BE2C (cell line): ENCODE measurements around the gene ATP4B.
A peak's percentile ranks its signal among the peaks of the same experiment; 100 is the strongest.

Experiments used
- DNase-seq: peaks from one replicate; pipeline ENCODE4 v3.0.0-alpha.2; 2020
- H3K27me3 ChIP-seq: fragments of 250-450 bp; sonication (Bioruptor Pico); 2 replicates; pipeline ENCODE4 v1.5.1; 2020; ENCODE audit warnings: mild to moderate bottlenecking
- H3K36me3 ChIP-seq: fragments of 250-450 bp; sonication (Bioruptor Pico); 2 replicates; pipeline ENCODE4 v1.5.1; 2020; ENCODE audit warnings: mild to moderate bottlenecking
- H3K4me1 ChIP-seq: fragments of 250-450 bp; sonication (Bioruptor Pico); 2 replicates; pipeline ENCODE4 v1.5.1; 2020
- H3K4me3 ChIP-seq: 2 replicates; pipeline ENCODE4 v1.5.1; 2011; ENCODE audit warnings: low read depth, low read length
- H3K9me3 ChIP-seq: fragments of 250-450 bp; sonication (Bioruptor Pico); 2 replicates; pipeline ENCODE4 v1.5.1; 2020
- CTCF ChIP-seq: IDR thresholded peaks from 2 replicates; pipeline ENCODE4 v1.5.1; 2012; ENCODE audit warnings: mild to moderate bottlenecking, low read depth, low read length

The ATP4B gene

GRCh38 chr13:113654175-113654560, 3.8 kb downstream of the ATP4B start:
- Histone ChIP-seq H3K27me3 (no peaks in the 10 kb centered on the region), H3K4me1 (peaks cover 8% of the 10 kb centered on the region), H3K9me3 (no peaks in the 10 kb centered on the region), H3K4me3 (no peak overlapping the region), H3K36me3 (no peaks in the 10 kb centered on the region)
- TF ChIP-seq CTCF: no peak
- DNase-seq: peak; percentile 2

DNA sequence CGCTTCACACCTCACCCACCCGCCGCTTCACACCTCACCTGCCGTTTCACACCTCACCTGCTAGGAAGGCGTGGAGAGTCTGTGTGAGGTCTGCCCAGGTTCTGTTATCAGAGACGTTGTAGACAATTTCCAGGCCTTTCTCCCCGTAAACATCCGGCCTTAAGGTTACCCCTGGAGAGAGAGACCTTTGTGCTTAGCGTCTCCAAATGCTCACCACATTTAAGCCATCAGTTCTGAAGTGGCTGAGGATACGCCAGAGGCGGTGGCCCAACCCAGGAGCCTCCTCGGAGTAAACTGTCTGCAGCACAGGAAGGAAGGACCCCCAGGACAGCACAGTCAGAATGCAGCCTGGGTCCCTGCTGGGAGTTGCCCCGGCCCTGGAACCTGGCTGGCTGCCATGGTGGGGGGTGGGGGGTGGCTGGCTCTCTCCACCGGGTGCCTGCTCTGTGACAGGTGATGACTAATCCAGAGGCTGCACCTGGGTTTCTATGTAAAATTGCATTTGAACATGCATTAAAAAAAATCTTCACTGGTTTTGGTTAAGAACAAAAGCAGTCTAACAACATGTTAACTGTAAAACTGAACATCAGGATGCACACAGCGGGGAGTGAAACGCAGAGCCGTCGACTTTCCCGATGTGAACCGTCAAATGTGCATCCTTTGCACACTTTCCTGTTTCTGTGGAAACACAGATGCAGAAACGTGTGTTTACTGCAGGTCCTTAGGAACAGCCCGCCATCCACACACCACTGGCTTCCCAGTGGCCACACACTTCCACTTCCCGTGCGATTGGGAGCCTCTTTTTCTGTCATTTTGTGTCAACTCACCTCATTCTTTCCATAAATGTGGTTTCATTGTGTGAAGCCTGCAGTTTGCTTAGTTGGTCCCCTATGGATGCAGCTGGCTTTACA, 4.5 kb downstream of the ATP4B start:
- Histone ChIP-seq H3K27me3 (no peaks in the 10 kb centered on the region), H3K4me3 (no peak overlapping the region), H3K36me3 (no peaks in the 10 kb centered on the region), H3K4me1 (peaks cover 8% of the 10 kb centered on the region), H3K9me3 (no peaks in the 10 kb centered on the region)
- no peak for TF ChIP-seq CTCF
- peak; percentile 52 for DNase-seq

DNA sequence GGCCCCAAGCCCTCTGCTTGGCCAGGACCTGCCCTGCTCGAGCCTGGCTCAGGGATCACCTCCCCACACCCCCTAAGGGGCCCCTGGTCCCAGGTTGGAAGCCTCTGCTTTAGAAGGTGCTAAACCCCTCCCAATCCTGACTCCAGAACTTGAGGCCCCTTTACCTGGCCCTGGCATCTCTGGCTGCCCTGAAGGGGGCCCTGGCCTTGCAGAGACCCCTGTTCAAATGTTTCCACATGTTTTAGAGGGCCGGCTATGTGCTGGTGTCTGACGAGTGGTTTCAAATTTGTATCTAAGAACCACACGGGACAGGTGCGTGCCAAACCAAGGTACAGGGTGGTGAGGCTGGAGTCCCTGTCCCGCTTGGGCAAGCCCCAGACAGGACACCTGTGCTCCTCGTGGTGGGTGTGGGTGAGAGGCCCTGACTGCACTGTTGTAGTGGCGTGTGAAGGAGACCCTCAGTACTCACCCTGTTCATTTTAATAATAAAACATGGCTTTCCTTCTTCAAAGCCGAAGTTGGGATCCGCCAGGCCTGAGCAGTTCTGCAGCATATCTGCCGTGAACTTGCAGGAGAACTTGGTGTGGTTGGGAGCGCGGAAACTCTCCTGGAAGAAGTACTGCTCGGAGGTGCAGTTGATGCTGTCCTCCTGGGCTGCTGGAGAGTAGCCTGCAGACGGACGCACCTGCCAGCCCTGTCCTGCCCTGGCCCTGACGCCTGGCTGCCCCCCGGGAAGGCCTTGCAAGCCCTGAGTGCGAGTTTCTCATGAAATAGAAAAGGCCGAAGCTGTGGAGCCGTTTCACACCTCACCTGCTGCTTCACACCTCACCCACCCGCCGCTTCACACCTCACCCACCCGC, 5.4 kb downstream of the ATP4B start:
- Histone ChIP-seq H3K9me3 (no peaks in the 10 kb centered on the region), H3K27me3 (no peaks in the 10 kb centered on the region), H3K4me1 (peaks cover 8% of the 10 kb centered on the region), H3K36me3 (no peaks in the 10 kb centered on the region), H3K4me3 (no peak overlapping the region)
- DNase-seq: peak; percentile 5
- no peak for TF ChIP-seq CTCF

DNA sequence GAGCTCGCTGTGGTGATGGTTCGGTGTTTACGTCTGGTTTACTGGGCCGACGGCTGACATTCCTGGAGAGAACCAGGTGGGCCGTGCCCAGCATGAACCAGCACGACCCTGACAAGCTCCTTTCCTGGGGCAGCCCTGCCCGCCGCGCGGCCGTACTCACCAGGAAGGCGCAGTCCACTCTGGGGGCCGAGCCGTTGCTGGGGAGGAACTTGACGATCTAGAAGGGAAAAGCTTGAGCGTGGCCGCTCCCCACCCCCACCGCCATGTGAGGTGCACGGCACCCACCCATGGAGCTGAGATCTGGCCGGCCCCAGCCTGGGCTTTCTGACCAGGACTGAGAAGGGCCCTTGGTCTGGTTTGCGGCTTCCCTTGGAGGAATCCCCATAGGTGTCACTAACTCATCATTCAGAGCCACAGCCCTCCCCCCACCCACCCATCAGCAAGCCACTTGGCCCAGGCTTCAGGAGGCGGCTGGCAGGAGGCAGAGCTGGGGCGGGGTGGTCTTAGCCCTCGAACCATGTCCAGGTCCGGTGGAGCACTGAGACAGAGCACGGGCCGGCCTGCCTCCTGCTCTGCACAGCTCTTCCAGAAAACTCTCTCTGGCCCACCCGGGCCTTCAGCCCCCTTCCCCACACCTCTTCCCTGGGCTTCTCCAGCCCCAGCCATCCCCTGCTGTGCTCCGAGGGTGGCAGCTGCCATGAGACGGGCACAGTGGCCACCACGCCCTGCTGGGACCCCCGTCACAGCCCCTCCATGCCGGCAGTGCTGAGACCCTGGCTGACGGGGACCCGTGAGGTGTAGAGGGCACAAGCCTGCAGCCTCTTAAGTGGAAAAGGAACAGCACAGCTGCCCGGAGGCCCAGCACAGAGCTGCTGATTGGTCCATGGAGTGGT, 6.2 kb downstream of the ATP4B start:
- TF ChIP-seq CTCF: no peak
- no peaks in the 10 kb centered on the region for H3K27me3 ChIP-seq
- H3K9me3 ChIP-seq: no peaks in the 10 kb centered on the region
- peaks cover 10% of the 10 kb centered on the region for H3K4me1 ChIP-seq
- H3K4me3 ChIP-seq: no peak overlapping the region
- DNase-seq: peak; percentile 9
- peaks cover 5% of the 10 kb centered on the region; the same call in 1 of the 2 replicates for H3K36me3 ChIP-seq

DNA sequence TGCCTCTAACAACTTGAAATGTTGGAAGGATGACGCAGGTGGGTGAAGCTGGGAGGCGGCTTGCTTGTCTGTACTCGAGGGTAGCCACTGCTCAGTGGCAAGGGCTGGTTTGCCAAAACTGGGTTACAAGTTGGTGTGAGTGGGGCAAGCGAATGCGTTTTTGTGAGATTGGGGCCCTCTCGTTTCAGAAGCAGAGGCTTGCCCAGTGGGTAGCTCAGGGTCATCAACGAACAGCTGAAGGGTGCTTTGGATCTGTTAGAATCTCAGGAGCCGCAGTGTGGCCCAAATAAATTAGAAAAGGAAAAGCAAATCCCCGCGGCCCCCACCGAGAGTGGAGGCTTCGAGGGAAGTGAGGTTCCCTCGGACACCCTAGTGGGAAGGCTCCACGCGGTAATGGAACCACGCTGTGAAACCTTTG, 7.3 kb downstream of the ATP4B start:
- H3K27me3 ChIP-seq: no peaks in the 10 kb centered on the region
- H3K4me3 ChIP-seq: no peak overlapping the region
- H3K9me3 ChIP-seq: no peaks in the 10 kb centered on the region
- TF ChIP-seq CTCF: no peak
- peak; percentile 4 for DNase-seq
- H3K36me3 ChIP-seq: peaks cover 5% of the 10 kb centered on the region; the same call in 1 of the 2 replicates
- H3K4me1 ChIP-seq: peaks cover 10% of the 10 kb centered on the region
